ENCODE data around the gene NCK2.

Gene NCK2

DNA sequence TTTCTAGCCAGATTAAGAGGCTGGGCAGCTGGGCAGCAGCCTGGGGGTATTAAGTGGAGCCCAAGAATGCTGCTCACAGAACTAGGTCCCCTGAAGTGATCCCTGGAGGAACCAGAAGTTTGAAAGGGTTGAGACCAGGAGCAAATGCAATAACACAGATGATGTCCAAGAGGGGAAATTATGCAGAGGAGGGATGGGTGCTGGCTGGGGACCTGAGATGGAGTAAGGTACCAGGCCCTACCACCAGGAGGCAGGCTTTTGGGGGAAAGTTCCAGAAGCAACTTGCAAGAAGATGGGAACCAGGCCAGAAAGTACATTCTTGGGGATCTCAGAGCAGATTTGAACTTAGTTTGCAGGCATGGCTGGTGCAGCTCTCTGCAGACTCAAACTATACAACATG is 175.1 kb downstream of the NCK2 start:
- Histone ChIP-seq H3K27me3 (ENCODE audit: low read length) (no peaks in the 10 kb centered on the region), H3K4me3 (ENCODE audit: insufficient read depth, low read length, poor library complexity, severe bottlenecking) (no peak overlapping the region), H2AFZ (ENCODE audit: low read depth, low read length, severe bottlenecking) (no peak overlapping the region), H3F3A (ENCODE audit: insufficient read depth) (no peaks in the 10 kb centered on the region), H3K9me2 (replicated peaks; ENCODE audit: insufficient read depth, low read length) (no peaks in the 10 kb centered on the region), H3K27ac (ENCODE audit: low read depth, low read length) (no peak overlapping the region), H4K20me1 (ENCODE audit: low read depth, low read length) (no peaks in the 10 kb centered on the region), H3K4me2 (ENCODE audit: low read depth, low read length, poor library complexity, severe bottlenecking) (no peak overlapping the region), H3K9ac (ENCODE audit: low read length) (no peak overlapping the region), H3K9me3 (ENCODE audit: insufficient read depth, low read length) (no peaks in the 10 kb centered on the region), H3K79me2 (ENCODE audit: insufficient read depth, low read length) (no peaks in the 10 kb centered on the region), H3K36me3 (ENCODE audit: low read length) (no peaks in the 10 kb centered on the region)
- TF ChIP-seq CTCF (IDR thresholded peaks at IDR 0.05; ENCODE audit: insufficient read depth, low read length, poor library complexity, severe bottlenecking) (no peak), EZH2phosphoT487 (conservative IDR thresholded peaks at IDR 0.05; ENCODE audit: low read length) (no peak)

GRCh38 chr2:105924271-105924670 is 179.6 kb downstream of the NCK2 start:
- no peak overlapping the region for H3K27ac ChIP-seq (ENCODE audit: low read depth, low read length)
- TF ChIP-seq CTCF (IDR thresholded peaks at IDR 0.05; ENCODE audit: insufficient read depth, low read length, poor library complexity, severe bottlenecking) (no peak), EZH2phosphoT487 (conservative IDR thresholded peaks at IDR 0.05; ENCODE audit: low read length) (no peak)
- H3K9me3 ChIP-seq (ENCODE audit: insufficient read depth, low read length) = no peaks in the 10 kb centered on the region
- no peak overlapping the region for H3K4me3 ChIP-seq (ENCODE audit: insufficient read depth, low read length, poor library complexity, severe bottlenecking)
- no peaks in the 10 kb centered on the region for H3K36me3 ChIP-seq (ENCODE audit: low read length)
- no peak overlapping the region for H3K9ac ChIP-seq (ENCODE audit: low read length)
- no peaks in the 10 kb centered on the region for H3K79me2 ChIP-seq (ENCODE audit: insufficient read depth, low read length)
- H3K4me2 ChIP-seq (ENCODE audit: low read depth, low read length, poor library complexity, severe bottlenecking) = no peak overlapping the region
- no peaks in the 10 kb centered on the region for H3K27me3 ChIP-seq (ENCODE audit: low read length)
- no peak overlapping the region for H2AFZ ChIP-seq (ENCODE audit: low read depth, low read length, severe bottlenecking)
- H3K9me2 ChIP-seq (replicated peaks; ENCODE audit: insufficient read depth, low read length) = no peaks in the 10 kb centered on the region
- no peaks in the 10 kb centered on the region for H3F3A ChIP-seq (ENCODE audit: insufficient read depth)
- H4K20me1 ChIP-seq (ENCODE audit: low read depth, low read length) = no peaks in the 10 kb centered on the region

- no peak overlapping the region for H2AFZ ChIP-seq (ENCODE audit: low read depth, low read length, severe bottlenecking)
- TF ChIP-seq EZH2phosphoT487 (conservative IDR thresholded peaks at IDR 0.05; ENCODE audit: low read length) (no peak), CTCF (IDR thresholded peaks at IDR 0.05; ENCODE audit: insufficient read depth, low read length, poor library complexity, severe bottlenecking) (no peak)
These were observed 180.2 kb downstream of the NCK2 start for GRCh38 chr2:105924932-105925331.

More at GRCh38 chr2:105924932-105925331, 180.2 kb downstream of the NCK2 start:
- Histone ChIP-seq H3K9me2 (replicated peaks; ENCODE audit: insufficient read depth, low read length) (no peaks in the 10 kb centered on the region), H3F3A (ENCODE audit: insufficient read depth) (no peaks in the 10 kb centered on the region), H3K27me3 (ENCODE audit: low read length) (no peaks in the 10 kb centered on the region), H3K9me3 (ENCODE audit: insufficient read depth, low read length) (no peaks in the 10 kb centered on the region), H3K4me2 (ENCODE audit: low read depth, low read length, poor library complexity, severe bottlenecking) (no peak overlapping the region), H3K36me3 (ENCODE audit: low read length) (no peaks in the 10 kb centered on the region), H3K27ac (ENCODE audit: low read depth, low read length) (no peak overlapping the region), H4K20me1 (ENCODE audit: low read depth, low read length) (no peaks in the 10 kb centered on the region), H3K9ac (ENCODE audit: low read length) (no peak overlapping the region), H3K4me3 (ENCODE audit: insufficient read depth, low read length, poor library complexity, severe bottlenecking) (no peak overlapping the region), H3K79me2 (ENCODE audit: insufficient read depth, low read length) (no peaks in the 10 kb centered on the region)
